Left ventricle myocardium inferior (tissue), 1 donor: ENCODE results near the gene ZNF829. TPM values are rescaled to one million over a fixed set of nuclear protein-coding genes. Genes with fewer than 3 reads are reported as not detected.
A peak's percentile ranks its signal among the peaks of the same experiment; 100 is the strongest.

Experiments used
- DNase-seq: peaks from one replicate; pipeline ENCODE4 v3.0.0-alpha.2; 2020
- H3K27ac ChIP-seq: fragments of 200-600 bp; replicated peaks from 2 replicates; pipeline ENCODE4 v1.8.0; 2021
- H3K27me3 ChIP-seq: fragments of 200-600 bp; 2 replicates; pipeline ENCODE4 v1.8.0; 2021; ENCODE audit warnings: low read depth
- H3K36me3 ChIP-seq: fragments of 200-600 bp; 2 replicates; pipeline ENCODE4 v1.8.0; 2021
- H3K4me1 ChIP-seq: fragments of 200-600 bp; 2 replicates; pipeline ENCODE4 v1.8.0; 2021
- H3K4me3 ChIP-seq: fragments of 200-600 bp; 2 replicates; pipeline ENCODE4 v1.8.0; 2021; ENCODE audit warnings: mild to moderate bottlenecking, moderate library complexity
- H3K9me3 ChIP-seq: fragments of 200-600 bp; replicated peaks from 2 replicates; pipeline ENCODE4 v1.8.0; 2021
- intact Hi-C: fragments of 100-400 bp; cut with micrococcal nuclease; formaldehyde crosslinking; loops from one replicate; pipeline ENCODE4 v1.11.0; 2022
- total RNA-seq: library from RNA; stranded (reverse); fragmentation: NEBNext Ultra II Directional; extraction: Animal tissue kit (Norgen Biotek cat#: 25700); gene quantifications from one replicate; pipeline ENCODE4 v1.2.1, GENCODE V29; 2021
- TF ChIP-seq, protein P1 (sequence below): fragments of 200-600 bp; IDR thresholded peaks from 2 replicates; pipeline ENCODE4 v1.8.0; 2021; ENCODE audit warnings: antibody characterized with exemption, mild to moderate bottlenecking, borderline replicate concordance
- donor health status: DM: no; HTN: yes; CAD: no; lungs with severe emphysema.

Gene ZNF829
- total RNA-seq, 1 donor from 2014 or later: 2.3 TPM

DNA sequence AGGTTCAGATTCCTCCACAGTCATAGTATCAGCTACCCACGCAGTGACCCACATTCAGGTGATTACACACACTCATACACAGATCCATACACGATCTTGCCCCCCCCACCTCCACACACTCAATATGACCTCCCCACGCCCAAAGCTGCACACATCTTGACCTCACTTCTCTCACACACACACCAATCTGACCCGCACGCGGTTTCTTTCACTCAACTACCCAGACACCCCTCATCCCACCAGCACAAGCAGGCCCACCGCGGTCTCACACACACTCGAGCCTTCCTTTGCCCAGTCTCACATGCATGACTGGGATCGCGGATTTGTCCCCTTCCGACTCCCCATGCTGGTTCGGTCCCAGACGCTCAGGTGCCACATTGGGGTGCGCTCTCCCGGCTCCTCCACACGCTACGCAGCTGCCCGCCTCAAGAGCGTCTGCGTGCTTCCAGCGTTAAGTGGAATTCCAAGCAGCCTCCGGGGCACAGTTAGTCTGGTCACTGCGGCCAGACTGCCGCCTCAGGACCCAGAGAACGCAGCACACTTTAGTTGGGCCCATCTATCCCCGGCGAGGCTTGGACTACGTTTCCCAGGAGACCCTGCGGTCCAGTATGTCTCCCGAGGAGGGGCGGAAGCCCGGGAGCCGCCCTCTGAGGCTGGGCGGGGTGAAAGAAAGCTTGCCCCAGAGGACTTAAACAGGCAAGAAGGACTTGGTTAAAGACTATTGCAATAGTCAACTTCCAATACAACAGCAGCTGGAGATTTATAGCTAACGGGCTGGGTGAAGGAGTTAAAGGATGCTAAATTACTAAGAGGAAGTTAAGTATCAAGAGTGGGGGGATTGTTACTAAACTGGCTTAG lies 66.2 kb downstream of the ZNF829 start:
- Histone ChIP-seq H3K27me3 (no peaks in the 10 kb centered on the region), H3K36me3 (peaks cover 38% of the 10 kb centered on the region), H3K9me3 (peaks cover 16% of the 10 kb centered on the region), H3K4me1 (peaks cover 49% of the 10 kb centered on the region), H3K27ac (peak overlapping the region; percentile 95), H3K4me3 (peak overlapping the region; percentile 89)
- TF ChIP-seq, protein P1, sequence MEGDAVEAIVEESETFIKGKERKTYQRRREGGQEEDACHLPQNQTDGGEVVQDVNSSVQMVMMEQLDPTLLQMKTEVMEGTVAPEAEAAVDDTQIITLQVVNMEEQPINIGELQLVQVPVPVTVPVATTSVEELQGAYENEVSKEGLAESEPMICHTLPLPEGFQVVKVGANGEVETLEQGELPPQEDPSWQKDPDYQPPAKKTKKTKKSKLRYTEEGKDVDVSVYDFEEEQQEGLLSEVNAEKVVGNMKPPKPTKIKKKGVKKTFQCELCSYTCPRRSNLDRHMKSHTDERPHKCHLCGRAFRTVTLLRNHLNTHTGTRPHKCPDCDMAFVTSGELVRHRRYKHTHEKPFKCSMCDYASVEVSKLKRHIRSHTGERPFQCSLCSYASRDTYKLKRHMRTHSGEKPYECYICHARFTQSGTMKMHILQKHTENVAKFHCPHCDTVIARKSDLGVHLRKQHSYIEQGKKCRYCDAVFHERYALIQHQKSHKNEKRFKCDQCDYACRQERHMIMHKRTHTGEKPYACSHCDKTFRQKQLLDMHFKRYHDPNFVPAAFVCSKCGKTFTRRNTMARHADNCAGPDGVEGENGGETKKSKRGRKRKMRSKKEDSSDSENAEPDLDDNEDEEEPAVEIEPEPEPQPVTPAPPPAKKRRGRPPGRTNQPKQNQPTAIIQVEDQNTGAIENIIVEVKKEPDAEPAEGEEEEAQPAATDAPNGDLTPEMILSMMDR: no peak
- intact Hi-C loops: no loop called here
- peak; percentile 91 for DNase-seq

DNA sequence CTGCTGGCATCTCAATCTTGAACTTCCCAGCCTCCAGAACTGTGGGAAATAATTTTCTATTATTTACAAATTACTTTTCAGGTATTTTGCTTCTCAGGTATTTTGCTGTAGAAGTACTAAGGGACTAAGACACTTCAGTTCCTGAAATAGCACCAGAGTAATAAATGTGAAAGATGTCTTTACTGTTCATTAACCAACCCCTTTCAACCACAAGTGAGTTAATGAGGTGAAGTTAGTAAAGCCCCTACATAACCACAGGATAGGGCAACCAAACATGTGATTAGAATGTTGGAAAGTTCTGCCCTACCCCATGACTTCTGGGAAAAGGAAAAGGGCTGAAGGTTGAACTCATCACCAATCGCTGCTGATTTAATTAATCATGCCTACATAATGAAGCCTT lies 68.1 kb downstream of the ZNF829 start:
- Histone ChIP-seq H3K27me3 (no peaks in the 10 kb centered on the region), H3K4me1 (peaks cover 49% of the 10 kb centered on the region), H3K36me3 (peaks cover 38% of the 10 kb centered on the region), H3K9me3 (no peaks in the 10 kb centered on the region), H3K4me3 (no peak overlapping the region), H3K27ac (peak overlapping the region; percentile 95)
- TF ChIP-seq, protein P1: no peak
- intact Hi-C loops: no loop called here
- DNase-seq: no peak

DNA sequence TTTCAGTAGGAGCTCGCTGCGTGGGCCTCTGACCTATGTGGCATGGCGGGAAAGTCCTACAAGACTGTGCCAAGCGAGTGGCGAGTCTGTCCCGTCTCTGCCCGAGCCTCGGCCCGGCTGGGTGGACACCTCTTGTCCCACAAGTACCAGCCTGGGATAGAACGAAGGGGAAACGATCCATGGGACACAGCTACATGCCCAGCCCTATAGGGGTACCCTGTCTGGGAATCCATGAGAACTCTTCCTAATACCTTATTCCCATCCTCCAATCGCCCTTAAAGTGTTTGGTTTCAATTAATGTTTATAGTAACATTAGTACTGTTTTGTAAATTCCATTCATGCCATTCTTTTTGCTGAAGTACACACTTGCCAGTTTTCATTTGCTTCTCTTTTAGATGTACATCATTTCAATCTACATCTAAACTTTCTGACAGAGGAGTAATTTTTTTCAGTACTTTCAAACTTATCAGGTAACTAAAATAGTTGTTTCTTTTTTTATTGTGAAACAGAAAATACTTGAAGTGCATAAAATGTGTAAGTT lies 77.2 kb downstream of the ZNF829 start:
- Histone ChIP-seq H3K27me3 (no peaks in the 10 kb centered on the region), H3K36me3 (peaks cover 43% of the 10 kb centered on the region), H3K27ac (peak overlapping the region; percentile 96), H3K4me3 (peak overlapping the region; percentile 89), H3K4me1 (peaks cover 32% of the 10 kb centered on the region), H3K9me3 (peaks cover 29% of the 10 kb centered on the region)
- DNase-seq: no peak
- intact Hi-C loops: no loop called here
- TF ChIP-seq, protein P1: no peak

Other genes starting within 250 kb of the ZNF829 start
- 9.8 TPM for gene ZNF461, start 249.5 kb downstream of the ZNF829 start, total RNA-seq
- gene ZNF567, start 228.7 kb downstream of the ZNF829 start, total RNA-seq: 3.8 TPM
- gene ZNF850, start 143.5 kb downstream of the ZNF829 start, total RNA-seq: 5.2 TPM
- 7.3 TPM for gene ZNF790, start 77.9 kb downstream of the ZNF829 start, total RNA-seq
- gene ZNF345, start 65.4 kb downstream of the ZNF829 start, total RNA-seq: 2.9 TPM
- 7.1 TPM for gene ZNF568, start within 50 bp of the ZNF829 start, total RNA-seq
- 9.6 TPM for gene ZNF420, start 162.1 kb upstream of the ZNF829 start, total RNA-seq